Measurements from ENCODE around the gene EPHA6.
"Not testable (repeated sequence)": the region's sequence is repeated elsewhere in the genome, so short reads cannot be mapped to it uniquely, and the experiment has no call there.

The EPHA6 gene

GRCh38 chr3:97297032-97297431 is 482.6 kb downstream of the EPHA6 start:
- DNase-seq: no peak

GRCh38 chr3:97301114-97301513 is 486.7 kb downstream of the EPHA6 start:
- no peak for DNase-seq

- DNase-seq: no peak
Observed at GRCh38 chr3:97306226-97306625, 491.8 kb downstream of the EPHA6 start.

GRCh38 chr3:97338375-97338774 is 524.0 kb downstream of the EPHA6 start:
- DNase-seq: no peak

GRCh38 chr3:97340940-97341339 is 526.5 kb downstream of the EPHA6 start:
- no peak for DNase-seq

- no peak for DNase-seq
Observed at GRCh38 chr3:97347780-97348179, 533.4 kb downstream of the EPHA6 start.

- DNase-seq: no peak
Observed at GRCh38 chr3:97350971-97351370, 536.6 kb downstream of the EPHA6 start.

- no peak for DNase-seq
Observed at GRCh38 chr3:97353176-97353575, 538.8 kb downstream of the EPHA6 start.

GRCh38 chr3:97359977-97360376 is 545.6 kb downstream of the EPHA6 start:
- DNase-seq: no peak

GRCh38 chr3:97360804-97361203 is 546.4 kb downstream of the EPHA6 start:
- no peak for DNase-seq

- DNase-seq: no peak
Observed at GRCh38 chr3:97384583-97384982, 570.2 kb downstream of the EPHA6 start.

- no peak for DNase-seq
Observed at GRCh38 chr3:97388774-97389173, 574.4 kb downstream of the EPHA6 start.

GRCh38 chr3:97389936-97390335 is 575.5 kb downstream of the EPHA6 start:
- DNase-seq: peak; percentile 49

- no peak for DNase-seq
Observed at GRCh38 chr3:97391167-97391566, 576.8 kb downstream of the EPHA6 start.

GRCh38 chr3:97409612-97410011 is 595.2 kb downstream of the EPHA6 start:
- DNase-seq: no peak

- DNase-seq: no peak
Observed at GRCh38 chr3:97421565-97421964, 607.2 kb downstream of the EPHA6 start.

GRCh38 chr3:97425002-97425401 is 610.6 kb downstream of the EPHA6 start:
- DNase-seq: no peak

GRCh38 chr3:97430601-97431000 is 616.2 kb downstream of the EPHA6 start:
- DNase-seq: no peak

- DNase-seq: peak; percentile 71
Observed at GRCh38 chr3:97432914-97433313, 618.5 kb downstream of the EPHA6 start.

- DNase-seq: no peak
Observed at GRCh38 chr3:97438131-97438530, 623.7 kb downstream of the EPHA6 start.

- no peak for DNase-seq
Observed at GRCh38 chr3:97439373-97439772, 625.0 kb downstream of the EPHA6 start.

GRCh38 chr3:97464035-97464434 is 649.6 kb downstream of the EPHA6 start:
- DNase-seq: no peak

GRCh38 chr3:97470481-97470880 is 656.1 kb downstream of the EPHA6 start:
- DNase-seq: no peak

GRCh38 chr3:97479740-97480139 is 665.3 kb downstream of the EPHA6 start:
- no peak for DNase-seq

- DNase-seq: not testable (repeated sequence)
Observed at GRCh38 chr3:97480696-97481289, 666.4 kb downstream of the EPHA6 start.

- DNase-seq: no peak
Observed at GRCh38 chr3:97481416-97481815, 667.0 kb downstream of the EPHA6 start.
